ENCODE results near the gene LMCD1. TPM values are rescaled to one million over a fixed set of nuclear protein-coding genes. Genes with fewer than 3 reads are reported as not detected.

Gene LMCD1
- polyA plus RNA-seq, 3 donors, result 0.09 to 0.51 TPM; not detected in 1

DNA sequence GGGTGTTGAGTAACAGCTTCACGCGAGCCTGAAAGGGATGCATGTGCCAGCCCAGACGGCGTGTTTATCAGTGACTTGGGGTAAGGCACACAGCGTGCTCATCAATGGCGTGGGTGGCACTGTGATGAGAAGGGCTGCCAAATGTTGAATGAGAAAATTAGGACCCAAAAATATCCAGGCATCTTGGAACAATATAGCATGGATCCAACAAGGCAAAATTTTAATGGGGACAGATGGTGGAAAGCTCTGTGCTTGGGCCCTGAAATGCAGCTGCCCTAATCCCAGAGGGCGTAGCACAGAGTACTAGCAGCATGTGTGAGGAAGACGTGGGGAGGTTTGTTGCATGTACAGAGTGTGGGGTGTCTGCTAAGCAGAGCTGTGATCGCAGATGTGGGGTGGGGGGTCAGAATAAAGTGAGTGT, 94.1 kb downstream of the LMCD1 start:
- TF ChIP-seq, protein P1, sequence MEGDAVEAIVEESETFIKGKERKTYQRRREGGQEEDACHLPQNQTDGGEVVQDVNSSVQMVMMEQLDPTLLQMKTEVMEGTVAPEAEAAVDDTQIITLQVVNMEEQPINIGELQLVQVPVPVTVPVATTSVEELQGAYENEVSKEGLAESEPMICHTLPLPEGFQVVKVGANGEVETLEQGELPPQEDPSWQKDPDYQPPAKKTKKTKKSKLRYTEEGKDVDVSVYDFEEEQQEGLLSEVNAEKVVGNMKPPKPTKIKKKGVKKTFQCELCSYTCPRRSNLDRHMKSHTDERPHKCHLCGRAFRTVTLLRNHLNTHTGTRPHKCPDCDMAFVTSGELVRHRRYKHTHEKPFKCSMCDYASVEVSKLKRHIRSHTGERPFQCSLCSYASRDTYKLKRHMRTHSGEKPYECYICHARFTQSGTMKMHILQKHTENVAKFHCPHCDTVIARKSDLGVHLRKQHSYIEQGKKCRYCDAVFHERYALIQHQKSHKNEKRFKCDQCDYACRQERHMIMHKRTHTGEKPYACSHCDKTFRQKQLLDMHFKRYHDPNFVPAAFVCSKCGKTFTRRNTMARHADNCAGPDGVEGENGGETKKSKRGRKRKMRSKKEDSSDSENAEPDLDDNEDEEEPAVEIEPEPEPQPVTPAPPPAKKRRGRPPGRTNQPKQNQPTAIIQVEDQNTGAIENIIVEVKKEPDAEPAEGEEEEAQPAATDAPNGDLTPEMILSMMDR (IDR thresholded peaks at IDR 0.05), result no peak
- H4K20me1 ChIP-seq (ENCODE audit: insufficient read depth, low read length), result no peaks in the 10 kb centered on the region
- H3K79me2 ChIP-seq (ENCODE audit: insufficient read depth, low read length), result no peaks in the 10 kb centered on the region
- H3K9ac ChIP-seq (ENCODE audit: insufficient read depth, low read length, poor library complexity, severe bottlenecking), result no peak overlapping the region
- Mint-ChIP-seq H3K4me3 (no peak overlapping the region), H3K36me3 (no peaks in the 10 kb centered on the region), H3K9me3 (peaks cover 0 to 2% (median 0%) of the 10 kb centered on the region in 7 donors), H3K27ac (no peak overlapping the region), H3K4me1 (no peaks in the 10 kb centered on the region), H3K27me3 (ENCODE audit: low read depth in 3 of 3) (peaks cover 0 to 3% (median 3%) of the 10 kb centered on the region in 3 donors)
- H3K36me3 ChIP-seq (replicated peaks in 1 of 2; ENCODE audit: control insufficient read depth in 1 of 2, insufficient read depth in 2 of 2, low read length in 2 of 2), result no peaks in the 10 kb centered on the region
- H3K27me3 ChIP-seq (ENCODE audit: control insufficient read depth in 2 of 2, insufficient read depth in 2 of 2, low read length in 2 of 2), result no peaks in the 10 kb centered on the region
- H2AFZ ChIP-seq (ENCODE audit: insufficient read depth, low read depth, low read length, poor library complexity, severe bottlenecking), result no peak overlapping the region
- no peak for DNase-seq
- H3K9me3 ChIP-seq (replicated peaks in 1 of 2; ENCODE audit: control insufficient read depth in 1 of 2, insufficient read depth in 1 of 2, low read length in 2 of 2), result no peaks in the 10 kb centered on the region
- WGBS (ENCODE audit: insufficient coverage), result 91% methylated on average over 7 of the region's 9 CpGs
- H3K27ac ChIP-seq (ENCODE audit: low read depth in 1 of 2, low read length in 2 of 2), result no peak overlapping the region
- H3K4me2 ChIP-seq (replicated peaks; ENCODE audit: extremely low read depth, low read length, poor library complexity, severe bottlenecking), result no peak overlapping the region
- intact Hi-C loops (cut with micrococcal nuclease), result no loop called here
- H3K4me3 ChIP-seq (replicated peaks in 1 of 3; ENCODE audit: low read depth in 2 of 3, low read length in 3 of 3), result no peak overlapping the region
- no peaks in the 10 kb centered on the region for H3K4me1 ChIP-seq (ENCODE audit: control insufficient read depth in 1 of 2, insufficient read depth in 2 of 2, low read length in 2 of 2)

DNA sequence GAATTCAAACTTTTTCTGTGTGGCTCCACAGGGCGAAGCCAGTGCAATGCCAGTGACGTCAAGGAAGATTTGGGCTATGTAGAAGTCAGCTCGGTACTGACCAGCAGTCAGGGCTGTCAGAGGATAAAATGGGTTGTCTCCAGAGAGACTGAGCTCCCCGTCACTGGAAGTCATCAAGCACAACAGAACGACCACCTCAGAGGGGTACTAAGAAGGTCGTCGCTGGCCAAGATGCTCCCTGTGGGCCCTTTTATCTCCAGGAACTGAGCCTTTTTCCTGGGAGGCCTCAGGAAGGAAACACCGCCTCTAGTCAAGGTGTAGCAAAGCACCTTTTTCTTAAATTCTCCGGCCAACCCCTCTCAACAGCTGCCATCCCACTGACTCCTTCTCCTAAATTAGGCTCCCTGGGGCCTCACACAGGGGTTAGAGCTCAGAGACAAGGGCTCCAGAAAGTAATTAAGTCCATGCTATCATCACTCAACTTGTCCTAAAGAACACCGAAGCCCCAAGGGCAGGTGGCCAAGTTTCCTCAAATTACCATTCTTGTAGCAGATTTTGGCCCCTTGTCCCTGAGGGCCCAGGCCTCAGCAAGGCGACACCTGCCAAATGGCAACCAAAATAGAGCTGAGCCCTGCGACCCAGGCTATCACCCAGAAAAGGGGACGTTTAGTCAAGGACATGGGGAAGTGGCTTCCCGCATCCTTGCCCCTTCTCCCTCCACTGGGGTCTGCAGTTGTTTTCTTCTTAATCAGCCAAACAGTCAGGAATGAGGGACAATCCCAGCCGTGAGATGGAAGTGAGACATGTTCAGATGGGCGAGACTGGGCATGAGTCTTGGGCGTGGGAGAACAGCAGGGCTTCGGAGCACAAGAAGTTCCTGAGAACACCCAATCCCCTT, 94.9 kb downstream of the LMCD1 start:
- Mint-ChIP-seq H3K27me3 (ENCODE audit: low read depth in 3 of 3) (peaks cover 0 to 3% (median 3%) of the 10 kb centered on the region in 3 donors), H3K4me1 (no peaks in the 10 kb centered on the region), H3K9me3 (peaks cover 0 to 2% (median 0%) of the 10 kb centered on the region in 7 donors), H3K36me3 (no peaks in the 10 kb centered on the region), H3K4me3 (no peak overlapping the region), H3K27ac (peak overlapping the region in 1 of 7 donors; percentile 9)
- intact Hi-C loops (cut with micrococcal nuclease), result no loop called here
- Histone ChIP-seq H3K4me2 (replicated peaks; ENCODE audit: extremely low read depth, low read length, poor library complexity, severe bottlenecking) (no peak overlapping the region), H3K27ac (ENCODE audit: low read depth in 1 of 2, low read length in 2 of 2) (no peak overlapping the region), H3K79me2 (ENCODE audit: insufficient read depth, low read length) (no peaks in the 10 kb centered on the region), H3K36me3 (replicated peaks in 1 of 2; ENCODE audit: control insufficient read depth in 1 of 2, insufficient read depth in 2 of 2, low read length in 2 of 2) (no peaks in the 10 kb centered on the region), H3K9me3 (replicated peaks in 1 of 2; ENCODE audit: control insufficient read depth in 1 of 2, insufficient read depth in 1 of 2, low read length in 2 of 2) (no peaks in the 10 kb centered on the region), H3K27me3 (ENCODE audit: control insufficient read depth in 2 of 2, insufficient read depth in 2 of 2, low read length in 2 of 2) (no peaks in the 10 kb centered on the region), H3K9ac (ENCODE audit: insufficient read depth, low read length, poor library complexity, severe bottlenecking) (no peak overlapping the region), H3K4me1 (ENCODE audit: control insufficient read depth in 1 of 2, insufficient read depth in 2 of 2, low read length in 2 of 2) (no peaks in the 10 kb centered on the region), H2AFZ (ENCODE audit: insufficient read depth, low read depth, low read length, poor library complexity, severe bottlenecking) (no peak overlapping the region), H3K4me3 (replicated peaks in 1 of 3; ENCODE audit: low read depth in 2 of 3, low read length in 3 of 3) (no peak overlapping the region), H4K20me1 (ENCODE audit: insufficient read depth, low read length) (no peaks in the 10 kb centered on the region)
- 82% methylated on average over 17 of the region's 18 CpGs for WGBS (ENCODE audit: insufficient coverage)
- DNase-seq, result no peak
- TF ChIP-seq, protein P1 (IDR thresholded peaks at IDR 0.05), result no peak

All from CD14-positive monocyte (primary cell).